Pons (tissue), 1 donor: ENCODE data around the gene TOR1A.
A peak's percentile ranks its signal among the peaks of the same experiment; 100 is the strongest.

Source experiments
- DNase-seq: peaks from one replicate; pipeline ENCODE4 v3.0.0-alpha.2; 2016; ENCODE audit warnings: low spot score

The TOR1A gene

GRCh38 chr9:129823935-129824601, at the start of gene TOR1A:
TSS of gene TOR1A (minus strand) at chr9:129824136. CDS start at chr9:129824085, 51 bp downstream.
- DNase-seq, result peak; percentile 93

GRCh38 chr9:129871046-129871445, 47.1 kb upstream of the TOR1A start:
- DNase-seq, result no peak

GRCh38 chr9:129869585-129870501, 45.9 kb upstream of the TOR1A start:
- DNase-seq, result no peak

DNA sequence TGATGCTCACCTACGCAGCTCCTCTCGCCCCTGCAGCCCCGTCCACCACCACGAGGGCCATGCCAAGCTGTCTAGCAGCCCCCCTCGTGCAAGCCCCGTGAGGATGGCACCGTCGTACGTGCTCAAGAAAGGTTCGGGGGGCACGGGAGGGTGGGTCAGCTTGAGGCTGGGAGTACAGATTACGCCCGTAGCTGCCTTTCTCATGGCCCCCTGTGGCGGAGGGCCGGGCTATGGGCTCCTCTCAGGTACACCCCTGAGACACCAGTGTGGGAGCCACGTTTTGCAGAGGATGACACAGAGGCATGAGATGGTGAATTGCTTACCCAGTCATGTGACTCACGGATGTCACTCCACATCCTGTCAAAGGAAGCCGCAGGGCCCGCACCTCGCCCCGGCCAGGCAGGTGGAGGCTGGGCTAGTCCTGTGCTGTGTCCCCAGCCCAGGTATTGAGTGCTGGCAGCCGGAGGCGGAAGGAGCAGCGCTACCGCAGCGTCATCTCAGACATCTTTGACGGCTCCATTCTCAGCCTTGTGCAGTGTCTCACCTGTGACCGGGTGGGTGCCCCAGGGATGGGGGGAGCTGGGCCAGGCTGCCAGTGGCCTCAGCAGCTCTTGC, 45.0 kb upstream of the TOR1A start:
- DNase-seq, result no peak

GRCh38 chr9:129868023-129868871, 44.3 kb upstream of the TOR1A start:
- DNase-seq, result no peak

- DNase-seq, result no peak
Observed at GRCh38 chr9:129867136-129868022, 43.4 kb upstream of the TOR1A start.

DNA sequence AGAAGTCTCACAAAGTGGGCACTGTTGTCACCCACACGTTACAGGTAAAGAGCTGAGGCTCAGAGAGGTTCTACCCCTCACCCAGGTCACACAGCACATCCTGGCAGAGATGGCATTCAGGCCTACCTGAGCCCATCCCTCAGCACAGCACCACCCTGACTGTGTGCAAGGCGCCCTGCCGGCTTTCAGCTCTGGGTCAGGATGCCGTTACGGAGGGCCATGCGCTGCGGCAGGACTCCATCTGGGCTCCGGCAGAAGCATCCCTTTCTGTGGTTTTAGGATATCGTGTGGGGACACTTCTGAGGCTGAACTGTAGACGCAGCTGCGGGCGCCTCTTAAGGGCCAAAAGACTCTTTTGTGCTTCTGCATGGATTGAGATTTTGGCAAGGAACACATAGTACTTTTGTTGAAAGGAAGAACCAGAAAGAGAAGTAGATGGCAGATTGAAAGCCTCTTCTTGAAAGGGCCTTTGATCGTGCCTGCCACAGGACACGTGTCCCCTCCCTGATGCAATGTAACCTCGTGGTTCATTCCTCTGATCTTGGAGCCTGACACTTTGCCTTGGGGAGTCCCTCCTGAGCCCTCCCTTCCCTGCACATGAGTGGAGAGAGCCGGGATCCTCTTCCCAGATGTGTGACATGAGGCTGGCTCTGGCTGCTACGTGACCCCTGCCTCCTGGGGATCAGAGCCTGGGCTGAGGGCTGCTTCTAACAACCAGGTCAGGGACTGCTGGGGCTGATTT, 42.6 kb upstream of the TOR1A start:
- DNase-seq, result peak; percentile 36

GRCh38 chr9:129865668-129866320, 41.9 kb upstream of the TOR1A start:
- DNase-seq, result no peak

DNA sequence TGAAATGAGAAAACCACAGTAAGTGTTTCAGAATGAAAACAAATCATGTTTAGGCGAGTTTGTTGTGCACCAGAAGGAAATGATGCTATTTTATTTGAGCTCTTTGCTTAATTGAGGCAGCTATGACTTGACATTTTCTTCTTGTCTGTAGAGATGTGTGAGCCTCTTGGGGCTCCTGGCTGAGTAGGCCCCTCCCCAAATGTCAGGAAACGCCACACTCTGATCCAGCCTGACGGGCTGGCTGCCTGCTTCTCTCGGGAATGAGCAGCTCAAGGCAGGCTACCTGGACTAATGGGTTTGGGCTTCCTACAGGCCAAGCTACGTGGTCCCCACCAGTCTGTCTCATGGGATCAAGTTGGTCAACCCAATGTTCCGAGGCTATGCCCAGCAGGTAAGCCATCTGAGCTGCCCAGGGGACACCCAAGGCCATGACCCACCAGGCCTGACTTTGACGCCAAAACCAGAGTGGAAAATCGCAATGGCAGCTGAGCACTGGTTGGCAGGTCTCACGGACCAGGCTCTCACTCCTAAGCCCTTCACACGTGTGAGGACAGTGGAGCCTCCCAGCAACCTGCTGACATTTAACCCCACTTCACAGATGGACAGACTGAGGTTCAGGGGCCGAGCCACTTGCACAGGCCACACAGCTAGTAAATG, 41.2 kb upstream of the TOR1A start:
- no peak for DNase-seq

- DNase-seq, result no peak
Observed at GRCh38 chr9:129863059-129863690, 39.2 kb upstream of the TOR1A start.

- DNase-seq, result no peak
Observed at GRCh38 chr9:129861447-129861827, 37.5 kb upstream of the TOR1A start.

GRCh38 chr9:129860653-129861446, 36.9 kb upstream of the TOR1A start:
- no peak for DNase-seq

DNA sequence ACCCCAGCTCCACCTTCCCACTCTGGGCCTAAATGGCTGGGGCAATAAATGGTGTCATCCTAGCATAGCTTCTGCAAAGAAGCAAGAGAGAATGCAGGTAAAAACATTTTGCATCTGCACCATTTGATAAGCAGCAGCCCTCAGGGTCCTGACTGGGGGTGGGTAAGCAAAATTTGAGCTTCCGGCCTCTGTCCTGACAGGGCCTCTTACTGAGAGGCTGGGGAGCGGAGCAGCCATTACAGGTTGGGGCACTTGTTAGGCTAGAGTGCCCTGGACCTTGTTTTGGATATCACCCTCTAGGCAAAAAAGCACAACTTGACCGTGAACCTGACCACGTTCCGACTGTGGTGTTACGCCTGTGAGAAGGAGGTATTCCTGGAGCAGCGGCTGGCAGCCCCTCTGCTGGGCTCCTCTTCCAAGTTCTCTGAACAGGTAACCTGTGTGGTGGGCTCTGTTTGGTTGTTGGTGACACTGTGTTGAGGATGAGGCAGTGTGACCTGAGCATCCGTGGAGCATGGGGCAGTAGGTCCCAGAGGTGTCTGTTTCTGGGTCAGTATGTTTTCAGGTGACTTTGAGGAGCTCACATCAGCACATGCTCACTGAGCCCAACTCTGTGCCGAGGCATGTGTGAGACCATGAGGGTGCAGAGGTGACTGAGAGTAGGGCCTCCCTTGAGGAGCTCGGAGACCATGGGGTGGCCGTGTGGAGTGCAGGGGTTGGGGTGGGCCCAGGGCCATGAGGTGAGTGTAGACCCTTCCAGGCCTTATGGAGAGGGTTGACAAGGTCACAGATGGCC, 34.4 kb upstream of the TOR1A start:
- DNase-seq, result no peak

DNA sequence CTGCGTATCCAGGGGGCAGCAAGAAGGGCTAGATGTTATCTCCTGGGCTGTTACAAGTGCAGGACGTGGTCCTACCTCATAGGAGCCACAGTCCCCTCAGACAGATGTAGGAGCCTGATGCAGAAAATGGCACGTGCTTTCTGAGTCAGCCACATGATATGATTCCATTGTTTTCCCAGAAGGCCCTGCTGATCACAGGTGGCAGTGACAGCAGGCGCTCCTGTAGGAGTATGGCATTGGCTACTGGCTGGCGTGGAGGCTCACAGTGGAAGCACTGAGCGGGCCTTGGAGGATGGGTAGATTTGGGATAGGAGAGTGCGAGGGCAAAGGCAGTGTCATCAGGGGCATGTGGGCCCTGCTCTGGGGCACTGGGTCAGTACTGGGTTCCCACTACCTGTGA, 33.3 kb upstream of the TOR1A start:
- no peak for DNase-seq

DNA sequence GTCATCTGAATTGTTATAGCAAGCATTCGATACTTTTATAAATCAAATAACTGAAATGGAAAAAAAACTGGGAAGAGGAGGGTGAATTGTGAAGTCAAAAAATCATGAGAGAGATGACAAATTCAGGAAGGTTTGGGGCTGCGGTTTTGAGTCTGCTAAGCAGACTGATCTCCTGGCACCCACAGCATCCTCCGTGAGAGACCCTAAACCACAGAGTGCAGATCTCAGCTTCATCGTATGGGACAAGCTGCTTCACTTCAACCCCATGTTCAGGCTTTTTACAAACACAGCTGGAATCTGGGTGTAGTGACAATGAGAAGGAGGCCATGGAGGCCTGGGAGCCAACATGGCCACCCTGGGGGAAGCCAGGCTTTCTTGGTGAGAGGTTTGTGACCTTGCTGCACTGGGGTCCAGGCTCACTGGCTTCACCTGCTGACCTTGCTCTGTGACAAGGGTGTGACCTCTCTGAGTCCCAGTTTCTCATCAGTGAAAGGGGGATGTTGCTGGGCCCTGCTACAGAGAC, 30.7 kb upstream of the TOR1A start:
- no peak for DNase-seq

- DNase-seq, result no peak
Observed at GRCh38 chr9:129853614-129854013, 29.7 kb upstream of the TOR1A start.

DNA sequence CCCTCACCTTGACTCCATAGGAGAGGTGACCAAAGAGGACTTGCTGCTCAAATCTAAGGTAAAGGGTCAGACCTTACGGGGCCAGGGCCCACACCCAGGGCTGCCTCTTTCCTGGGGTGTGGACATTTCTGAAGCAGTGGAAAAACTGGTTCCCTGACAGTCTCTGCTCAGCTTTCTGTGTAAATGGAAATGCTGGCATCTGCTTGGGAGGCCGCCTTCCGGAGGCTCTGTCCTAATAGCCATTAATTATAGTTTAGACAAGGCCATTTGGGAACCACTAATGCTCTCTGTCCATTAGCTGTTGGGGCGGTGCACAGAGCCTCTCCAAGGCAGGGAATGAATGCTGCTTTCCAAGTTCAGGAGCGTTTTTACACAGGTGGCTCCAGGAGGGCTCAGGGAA, 28.6 kb upstream of the TOR1A start:
- no peak for DNase-seq
